Central memory CD8-positive, alpha-beta T cell (primary cell): ENCODE results near the gene DNAJC10.

ENCODE experiments used
- ATAC-seq: fragments of 150-1000 bp; cut with Tn5 transposase; replicated peaks from 2 replicates; pipeline ENCODE4 v1.10.0; 2022; ENCODE audit warnings: mild to moderate bottlenecking, moderate FRiP score, moderate number of reproducible peaks; ENCODE audit not compliant: poor library complexity, severe bottlenecking; ENCODE audit errors: extremely low read depth
- DNase-seq, 2 donors: peaks; one replicate each; pipeline ENCODE4 v3.0.0; 2021; ENCODE audit warnings: low spot score in 2 of 2
- H3K27ac Mint-ChIP-seq: one replicate; pipeline ENCODE4 v1.8.0; 2022; ENCODE audit warnings: low read depth, mild to moderate bottlenecking, moderate library complexity, mixed read lengths
- H3K27me3 Mint-ChIP-seq: one replicate; pipeline ENCODE4 v1.8.0; 2022; ENCODE audit warnings: mixed read lengths
- H3K36me3 Mint-ChIP-seq: one replicate; pipeline ENCODE4 v1.8.0; 2022; ENCODE audit warnings: mild to moderate bottlenecking, moderate library complexity, mixed read lengths; ENCODE audit not compliant: insufficient read depth
- H3K4me1 Mint-ChIP-seq: one replicate; pipeline ENCODE4 v1.8.0; 2022; ENCODE audit warnings: mixed read lengths
- H3K4me3 Mint-ChIP-seq: one replicate; pipeline ENCODE4 v1.8.0; 2022; ENCODE audit warnings: mild to moderate bottlenecking, moderate library complexity, mixed read lengths
- H3K9me3 Mint-ChIP-seq: one replicate; pipeline ENCODE4 v1.8.0; 2022; ENCODE audit warnings: mixed read lengths

Gene DNAJC10

DNA sequence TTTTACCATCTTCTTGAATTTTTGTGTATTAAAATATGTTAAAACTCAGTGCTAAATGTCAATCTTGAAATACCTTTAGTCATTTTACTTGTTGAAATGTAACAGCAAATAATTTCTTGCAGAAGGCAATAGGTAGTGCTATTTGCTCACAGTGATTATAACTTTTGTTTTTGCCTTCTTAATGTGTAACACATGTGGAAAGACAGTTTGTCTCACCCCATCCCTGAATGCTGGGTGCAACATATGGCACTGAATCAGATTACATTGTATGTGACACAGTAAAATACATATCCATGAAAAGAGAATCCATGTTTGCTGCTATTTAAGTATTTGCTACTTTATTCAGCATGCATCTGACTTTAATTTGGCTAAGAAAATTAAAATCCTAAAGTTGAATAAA is 115.0 kb downstream of the DNAJC10 start:
- no peak for ATAC-seq
- no peaks in the 10 kb centered on the region for H3K36me3 Mint-ChIP-seq
- H3K27ac Mint-ChIP-seq: no peak overlapping the region
- no peaks in the 10 kb centered on the region for H3K4me1 Mint-ChIP-seq
- no peak overlapping the region for H3K4me3 Mint-ChIP-seq
- peaks cover 56% of the 10 kb centered on the region for H3K27me3 Mint-ChIP-seq
- DNase-seq: no peak
- H3K9me3 Mint-ChIP-seq: no peaks in the 10 kb centered on the region

- no peak overlapping the region for H3K4me3 Mint-ChIP-seq
- no peak for DNase-seq
- peaks cover 50% of the 10 kb centered on the region for H3K27me3 Mint-ChIP-seq
- no peaks in the 10 kb centered on the region for H3K4me1 Mint-ChIP-seq
- ATAC-seq: no peak
- no peaks in the 10 kb centered on the region for H3K9me3 Mint-ChIP-seq
- no peaks in the 10 kb centered on the region for H3K36me3 Mint-ChIP-seq
- H3K27ac Mint-ChIP-seq: no peak overlapping the region
These were observed 115.9 kb downstream of the DNAJC10 start for GRCh38 chr2:182831921-182832320.

- Mint-ChIP-seq H3K9me3 (no peaks in the 10 kb centered on the region), H3K36me3 (no peaks in the 10 kb centered on the region), H3K27me3 (peaks cover 60% of the 10 kb centered on the region), H3K4me3 (no peak overlapping the region), H3K27ac (no peak overlapping the region), H3K4me1 (no peaks in the 10 kb centered on the region)
- ATAC-seq: no peak
- DNase-seq: no peak
These were observed 117.2 kb downstream of the DNAJC10 start for GRCh38 chr2:182833084-182833854.

- Mint-ChIP-seq H3K4me1 (no peaks in the 10 kb centered on the region), H3K27ac (no peak overlapping the region), H3K9me3 (no peaks in the 10 kb centered on the region), H3K36me3 (no peaks in the 10 kb centered on the region), H3K4me3 (no peak overlapping the region), H3K27me3 (peaks cover 66% of the 10 kb centered on the region)
- ATAC-seq: no peak
- no peak for DNase-seq
These were observed 118.2 kb downstream of the DNAJC10 start for GRCh38 chr2:182834293-182834692.

DNA sequence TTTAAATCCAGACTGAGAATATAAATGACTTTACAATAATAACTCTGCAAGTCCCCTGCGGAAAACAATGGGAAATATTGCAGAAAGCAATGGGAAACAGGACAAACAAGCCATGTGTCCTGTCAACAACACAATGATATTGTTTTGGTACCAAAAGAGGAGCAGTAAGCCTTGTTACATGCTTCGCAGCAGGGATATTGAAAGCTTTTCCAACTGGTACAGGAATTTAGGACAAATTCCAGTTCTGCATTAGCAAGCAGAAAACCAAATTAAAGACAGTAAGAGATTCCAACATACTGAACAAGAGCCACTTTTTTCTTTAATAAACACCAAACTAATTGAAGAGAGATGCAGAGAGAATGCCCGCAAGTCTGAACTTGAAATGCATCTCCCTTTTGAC is 120.4 kb downstream of the DNAJC10 start:
- no peak for DNase-seq
- Mint-ChIP-seq H3K9me3 (no peaks in the 10 kb centered on the region), H3K27ac (no peak overlapping the region), H3K36me3 (no peaks in the 10 kb centered on the region), H3K4me1 (no peaks in the 10 kb centered on the region), H3K27me3 (peaks cover 71% of the 10 kb centered on the region), H3K4me3 (no peak overlapping the region)
- no peak for ATAC-seq
